Stimulated activated CD4-positive, alpha-beta T cell treated with anti-CD3 and anti-CD28 coated beads, Interleukin-15, amount 100 ng/mL, for 1 hour (primary cell): Measurements from ENCODE around the gene LRCH1.
"Not testable (repeated sequence)": the region's sequence is repeated elsewhere in the genome, so short reads cannot be mapped to it uniquely, and the experiment has no call there.

Experiments used
- DNase-seq, 2 donors: peaks; one replicate each; pipeline ENCODE4 v3.0.0-alpha.2; 2020; ENCODE audit warnings: low read depth in 1 of 2, low spot score in 1 of 2

LRCH1 gene

GRCh38 chr13:46749951-46750350 lies 197.0 kb downstream of the LRCH1 start:
- DNase-seq: no peak

- DNase-seq: peak in 1 of 2 donors; percentile 3
Measured at GRCh38 chr13:46751811-46752635, 199.1 kb downstream of the LRCH1 start.

GRCh38 chr13:46753137-46753536 lies 200.2 kb downstream of the LRCH1 start:
- DNase-seq: no peak

GRCh38 chr13:46753917-46754316 lies 200.9 kb downstream of the LRCH1 start:
- no peak for DNase-seq

GRCh38 chr13:46754812-46755211 lies 201.8 kb downstream of the LRCH1 start:
- no peak for DNase-seq

- DNase-seq: not testable (repeated sequence)
Measured at GRCh38 chr13:46755508-46755907, 202.5 kb downstream of the LRCH1 start.

GRCh38 chr13:46756977-46757376 lies 204.0 kb downstream of the LRCH1 start:
- DNase-seq: no peak

GRCh38 chr13:46757640-46758039 lies 204.7 kb downstream of the LRCH1 start:
- DNase-seq: no peak

GRCh38 chr13:46759846-46760245 lies 206.9 kb downstream of the LRCH1 start:
- no peak for DNase-seq

- no peak for DNase-seq
Measured at GRCh38 chr13:46761174-46761573, 208.2 kb downstream of the LRCH1 start.

GRCh38 chr13:46761866-46762265 lies 208.9 kb downstream of the LRCH1 start:
- no peak for DNase-seq

- DNase-seq: not testable (repeated sequence)
Measured at GRCh38 chr13:46769925-46770324, 217.0 kb downstream of the LRCH1 start.

- no peak for DNase-seq
Measured at GRCh38 chr13:46771693-46772092, 218.7 kb downstream of the LRCH1 start.

- no peak for DNase-seq
Measured at GRCh38 chr13:46773541-46773940, 220.6 kb downstream of the LRCH1 start.

GRCh38 chr13:46775385-46776107 lies 222.6 kb downstream of the LRCH1 start:
- no peak for DNase-seq

GRCh38 chr13:46778095-46778494 lies 225.1 kb downstream of the LRCH1 start:
- no peak for DNase-seq

GRCh38 chr13:46778890-46779289 lies 225.9 kb downstream of the LRCH1 start:
- no peak for DNase-seq

- no peak for DNase-seq
Measured at GRCh38 chr13:46782066-46782465, 229.1 kb downstream of the LRCH1 start.

GRCh38 chr13:46782691-46783090 lies 229.7 kb downstream of the LRCH1 start:
- no peak for DNase-seq

GRCh38 chr13:46783504-46783903 lies 230.5 kb downstream of the LRCH1 start:
- DNase-seq: no peak

GRCh38 chr13:46795321-46795720 lies 242.4 kb downstream of the LRCH1 start:
- DNase-seq: no peak

- DNase-seq: no peak
Measured at GRCh38 chr13:46796129-46796514, 243.2 kb downstream of the LRCH1 start.
